ENCODE results near the gene NMT2. TPM values are rescaled to one million over a fixed set of nuclear protein-coding genes. Genes with fewer than 3 reads are reported as not detected.
A peak's percentile ranks its signal among the peaks of the same experiment; 100 is the strongest.
"Not testable (repeated sequence)": the region's sequence is repeated elsewhere in the genome, so short reads cannot be mapped to it uniquely, and the experiment has no call there.

NMT2 gene
- 10 to 100 TPM; 19.1 to 21.3 TPM for total RNA-seq
- long read RNA-seq, transcript NMT2-202 (12 exons, 2,907 nt) = major isoform, 8 of 21 reads
- long read RNA-seq, partial matches to known transcripts = 4 of 21 reads
- long read RNA-seq, other reads (novel, unspliced or antisense) = 8 of 21 reads

DNA sequence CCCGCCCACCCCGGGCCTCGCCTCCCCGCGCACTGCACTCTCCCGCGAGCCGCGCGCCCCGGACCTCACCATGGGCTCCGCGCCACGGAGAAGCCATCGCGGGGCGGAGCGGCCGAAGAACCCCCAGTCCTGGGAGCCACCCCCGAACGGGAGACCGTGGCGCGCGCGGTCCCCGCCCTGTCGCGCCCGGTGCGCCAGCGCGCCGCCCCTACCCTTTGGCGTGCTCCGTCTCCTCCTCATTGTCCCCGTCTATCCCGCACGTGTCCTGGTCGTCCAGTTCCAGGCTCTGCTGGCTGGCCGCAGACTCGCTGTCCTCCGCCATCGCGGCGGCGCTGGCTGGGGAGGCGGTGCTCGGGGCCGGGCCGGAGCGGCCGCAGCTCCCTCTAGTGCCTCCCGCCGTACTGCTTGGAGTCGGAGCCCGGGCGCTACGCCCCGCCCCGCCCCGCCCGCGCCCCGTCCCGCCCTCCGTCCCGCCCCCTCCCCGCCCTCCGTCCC is at the start of gene NMT2:
Gene NMT2 (minus strand): TSS at position 403 of the 495 bp plus-strand sequence. CDS start 81 bp downstream, at position 322.
- DNase-seq = peak; percentile 83 to 89

GRCh38 chr10:15216700-15217099 is 48.2 kb upstream of the NMT2 start:
- ATAC-seq = no peak
- intact Hi-C loops (cut with DNase I, micrococcal nuclease) = no loop called here
- DNase-seq = no peak

More for the DNA sequence above, at the start of gene NMT2:
- ATAC-seq = peak; percentile 83
- intact Hi-C loops (cut with DNase I, micrococcal nuclease) = no loop called here

- ATAC-seq = no peak
- intact Hi-C loops (cut with DNase I, micrococcal nuclease) = loop anchor here in 1 of 2 donors (5.0 kb wide), 1 partner anchor 158 kb away; the partner anchor contains the start of gene FAM171A1
- DNase-seq = no peak
Measured at GRCh38 chr10:15214237-15214636, 45.7 kb upstream of the NMT2 start.

DNA sequence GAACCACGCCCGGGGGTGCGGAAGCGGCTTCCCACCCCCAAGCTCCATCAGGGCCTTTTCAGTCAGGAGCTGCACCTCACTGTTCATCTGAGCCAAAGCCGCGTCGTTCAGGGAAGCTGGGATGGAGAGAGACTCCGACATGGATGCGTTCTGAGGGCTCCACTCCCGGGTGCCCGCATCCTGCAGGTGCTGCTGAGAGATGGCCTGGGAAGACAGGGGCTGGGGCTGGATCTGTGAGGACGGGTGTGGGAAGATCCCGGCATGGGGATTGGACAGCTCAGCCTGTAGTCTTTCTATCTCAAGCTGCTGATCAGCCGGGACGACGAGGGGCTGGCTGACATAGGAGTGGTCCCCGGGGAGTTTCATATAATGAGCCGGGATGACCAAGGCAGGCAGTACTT is 45.0 kb upstream of the NMT2 start:
- intact Hi-C loops (cut with DNase I, micrococcal nuclease) = loop anchor here in 1 of 2 donors (5.0 kb wide), 1 partner anchor 159 kb away; the partner anchor contains the start of gene FAM171A1
- no peak for ATAC-seq
- DNase-seq = no peak

DNA sequence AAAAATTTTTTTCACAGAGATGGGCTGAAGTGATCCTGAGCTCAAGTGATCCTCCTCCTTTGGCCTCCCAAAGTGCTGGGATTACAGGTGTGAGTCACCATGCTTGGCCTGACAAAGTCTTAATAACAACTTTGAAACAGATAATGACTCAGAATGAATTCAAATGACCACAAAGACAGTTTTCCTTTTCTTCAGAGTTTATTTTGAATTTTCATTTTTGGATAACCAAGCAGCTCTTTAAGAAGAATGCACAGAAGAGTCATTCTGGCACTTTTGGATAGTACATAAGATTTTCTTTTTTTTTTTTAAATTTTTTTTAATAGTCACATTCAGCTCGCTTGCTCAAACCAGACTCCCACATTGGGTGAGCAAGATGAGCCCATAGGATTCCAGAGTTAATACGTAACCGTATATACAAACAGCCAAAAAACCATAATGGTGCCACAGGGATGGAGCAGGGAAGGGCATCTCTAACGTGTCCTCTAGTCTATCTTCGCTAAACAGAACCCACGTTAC is 43.0 kb upstream of the NMT2 start:
- intact Hi-C loops (cut with DNase I, micrococcal nuclease) = loop anchor here in 1 of 2 donors (5.0 kb wide), 1 partner anchor 161 kb away; the partner anchor contains the start of gene FAM171A1
- no peak for ATAC-seq
- DNase-seq = no peak

DNA sequence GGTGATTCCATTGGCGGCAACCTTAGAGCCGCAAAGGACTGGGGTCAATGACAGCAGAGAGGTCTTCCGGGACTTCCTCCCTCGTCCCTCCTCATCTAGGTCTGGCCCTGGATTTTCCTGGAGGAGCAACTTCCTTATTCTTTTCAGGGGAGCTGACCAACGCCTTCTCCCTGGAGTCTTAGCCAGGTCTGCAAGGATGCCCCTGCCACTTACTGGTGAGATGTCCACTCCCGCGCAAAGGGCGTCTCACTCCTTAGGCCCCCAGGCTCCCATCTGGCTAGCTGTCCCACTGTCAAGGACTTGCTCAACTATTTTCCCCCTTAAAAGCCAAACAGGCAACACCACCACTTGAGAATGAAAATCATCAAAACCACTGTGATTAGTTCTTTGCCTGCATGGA is 42.0 kb upstream of the NMT2 start:
- DNase-seq = no peak
- no peak for ATAC-seq
- intact Hi-C loops (cut with DNase I, micrococcal nuclease) = loop anchor here in 1 of 2 donors (5.0 kb wide), 1 partner anchor 162 kb away; the partner anchor contains the start of gene FAM171A1

DNA sequence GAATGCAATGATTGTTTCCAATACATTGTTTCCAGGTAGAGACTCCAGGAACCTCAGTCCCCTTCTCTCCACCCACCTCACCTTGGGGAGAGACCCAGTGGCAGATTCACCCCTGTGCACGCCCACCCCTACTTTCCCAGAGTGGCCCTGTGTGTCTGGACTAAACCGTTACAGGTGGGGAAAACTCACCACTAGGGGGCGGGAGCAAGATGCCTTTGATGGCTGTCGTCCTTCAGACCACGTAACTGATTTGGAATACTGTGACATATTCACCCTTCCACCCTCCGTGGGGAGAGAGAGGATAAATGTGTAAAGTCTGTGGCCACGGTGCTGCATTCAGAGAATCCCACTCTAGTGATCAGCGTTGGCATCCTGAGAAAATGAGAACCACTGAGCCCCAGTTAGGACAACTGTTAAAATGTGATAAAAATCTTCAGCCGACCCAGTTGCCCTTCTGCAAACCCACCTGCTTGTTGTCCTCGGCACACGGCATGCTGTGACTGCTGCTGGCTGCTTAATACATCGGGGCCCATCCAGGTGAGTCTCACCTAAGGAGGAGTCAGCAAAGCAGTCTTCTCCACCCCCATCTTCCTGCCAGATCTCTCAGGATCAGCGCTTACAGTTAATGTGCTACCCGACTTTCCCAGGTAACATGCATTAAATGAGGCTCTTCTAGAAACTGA is 41.5 kb upstream of the NMT2 start:
- DNase-seq (peak; percentile 70 to 92), ATAC-seq (peak; percentile 87)
- intact Hi-C loops (cut with DNase I, micrococcal nuclease) = loop anchor here in 1 of 2 donors (5.0 kb wide), 1 partner anchor 162 kb away; the partner anchor contains the start of gene FAM171A1

GRCh38 chr10:15208221-15208620 is 39.7 kb upstream of the NMT2 start:
- intact Hi-C loops (cut with DNase I, micrococcal nuclease) = no loop called here
- ATAC-seq = no peak
- no peak for DNase-seq

- DNase-seq; ATAC-seq; intact Hi-C loops (cut with DNase I, micrococcal nuclease): not testable (repeated sequence)
Measured at GRCh38 chr10:15207410-15207809, 38.9 kb upstream of the NMT2 start.

- no peak for DNase-seq
- no peak for ATAC-seq
- intact Hi-C loops (cut with DNase I, micrococcal nuclease) = no loop called here
Measured at GRCh38 chr10:15202639-15203038, 34.1 kb upstream of the NMT2 start.

GRCh38 chr10:15202301-15202621 is 33.8 kb upstream of the NMT2 start:
- DNase-seq = peak in 1 of 2 donors; percentile 32
- intact Hi-C loops (cut with DNase I, micrococcal nuclease) = not testable (repeated sequence)
- peak; percentile 63 for ATAC-seq

DNA sequence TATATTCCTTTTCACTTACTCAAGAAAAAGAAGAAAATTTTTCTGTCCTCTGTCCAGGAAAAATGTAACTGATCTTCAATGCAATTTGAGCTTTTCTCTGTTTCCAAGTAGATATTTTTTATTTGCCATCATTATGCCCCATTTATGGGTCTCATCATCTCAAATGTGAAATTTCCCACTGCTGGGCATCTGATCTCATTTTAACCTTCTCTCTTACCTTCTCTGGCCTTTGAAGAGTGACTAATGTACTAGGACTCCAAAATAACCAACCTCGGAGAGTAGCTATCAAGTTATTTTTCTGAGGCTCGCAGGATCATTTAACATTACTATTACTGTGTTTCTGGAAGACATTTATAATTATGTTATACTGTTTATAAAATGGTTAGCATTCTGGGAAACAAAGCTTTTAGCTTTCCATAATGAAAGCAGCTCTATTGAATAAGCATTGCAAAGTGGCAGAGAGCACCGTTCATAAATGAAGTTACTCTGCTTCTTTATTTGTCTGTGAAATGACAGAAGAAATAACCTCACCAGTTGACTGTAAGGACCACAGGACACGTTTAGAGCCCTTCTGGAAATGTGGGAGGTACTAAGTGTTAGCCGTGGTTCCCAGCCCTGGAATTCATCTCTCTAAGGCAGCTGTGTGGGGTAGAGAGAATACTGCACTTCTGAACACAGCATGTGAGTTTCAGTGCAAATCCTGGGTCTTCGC is 33.3 kb upstream of the NMT2 start:
- no peak for DNase-seq
- no peak for ATAC-seq
- intact Hi-C loops (cut with DNase I, micrococcal nuclease) = no loop called here

GRCh38 chr10:15200626-15201025 is 32.1 kb upstream of the NMT2 start:
- DNase-seq (no peak), ATAC-seq (peak; percentile 80)
- intact Hi-C loops (cut with DNase I, micrococcal nuclease) = no loop called here

DNA sequence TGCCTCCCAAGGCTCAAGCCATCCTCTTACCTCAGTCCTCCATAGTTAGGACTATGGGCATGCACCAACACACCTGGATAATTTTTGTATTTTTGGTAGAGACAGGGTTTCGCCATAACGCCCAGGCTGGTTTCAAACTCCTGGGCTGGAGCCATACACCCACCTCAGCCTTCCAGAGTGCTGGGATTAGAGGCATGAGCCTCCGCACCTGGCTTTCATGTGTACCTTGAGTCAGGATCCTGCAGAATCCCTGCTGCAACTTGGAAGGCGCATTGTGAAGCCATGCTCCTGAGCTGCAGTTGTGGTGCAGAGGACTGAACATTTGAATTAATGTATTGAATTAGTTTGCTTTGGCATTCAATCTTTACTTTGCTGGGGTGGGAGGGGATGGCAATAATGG is 29.4 kb upstream of the NMT2 start:
- DNase-seq = no peak
- ATAC-seq = no peak
- intact Hi-C loops (cut with DNase I, micrococcal nuclease) = no loop called here

- DNase-seq (no peak), ATAC-seq (no peak)
- intact Hi-C loops (cut with DNase I, micrococcal nuclease) = no loop called here
Measured at GRCh38 chr10:15197276-15197675, 28.8 kb upstream of the NMT2 start.

GRCh38 chr10:15196021-15196834 is 27.7 kb upstream of the NMT2 start:
- ATAC-seq (no peak), DNase-seq (no peak)
- intact Hi-C loops (cut with DNase I, micrococcal nuclease) = no loop called here

DNA sequence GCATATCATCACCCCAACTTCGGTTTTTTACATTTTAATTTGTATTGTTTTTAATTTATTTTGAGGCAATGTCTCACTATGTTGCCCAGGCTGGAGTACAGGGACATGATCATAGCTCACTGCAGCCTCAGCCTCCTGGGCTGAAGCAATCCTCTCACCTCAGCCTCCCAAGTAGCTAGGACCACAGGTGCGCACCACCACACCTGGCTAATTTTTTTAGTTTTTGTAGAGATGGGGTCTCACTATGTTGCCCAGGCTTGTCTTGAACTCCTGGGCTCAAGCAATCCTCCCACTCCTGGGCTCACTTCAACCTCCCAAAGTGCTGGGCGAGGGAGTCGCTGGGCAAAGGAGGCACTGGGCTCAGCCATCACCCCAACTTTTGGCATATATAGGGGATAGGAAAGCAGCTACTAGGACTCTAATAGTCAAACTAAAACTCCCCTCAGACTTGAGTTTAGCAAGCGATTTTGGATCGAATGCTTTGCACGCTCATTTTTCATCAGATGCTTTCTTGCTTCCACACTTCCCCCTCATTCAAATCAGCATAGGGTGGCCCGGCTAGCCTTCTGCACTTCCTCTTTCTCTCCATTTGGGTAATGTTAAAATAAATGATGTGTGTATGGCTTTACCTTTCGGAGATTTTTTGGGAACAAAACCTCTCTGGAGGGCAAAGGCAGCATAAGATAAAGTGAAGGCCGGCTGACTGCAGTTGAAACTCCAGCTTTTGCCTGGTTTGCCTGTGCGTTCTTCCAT is 20.8 kb upstream of the NMT2 start:
- intact Hi-C loops (cut with DNase I, micrococcal nuclease) = no loop called here
- no peak for DNase-seq
- ATAC-seq = no peak

DNA sequence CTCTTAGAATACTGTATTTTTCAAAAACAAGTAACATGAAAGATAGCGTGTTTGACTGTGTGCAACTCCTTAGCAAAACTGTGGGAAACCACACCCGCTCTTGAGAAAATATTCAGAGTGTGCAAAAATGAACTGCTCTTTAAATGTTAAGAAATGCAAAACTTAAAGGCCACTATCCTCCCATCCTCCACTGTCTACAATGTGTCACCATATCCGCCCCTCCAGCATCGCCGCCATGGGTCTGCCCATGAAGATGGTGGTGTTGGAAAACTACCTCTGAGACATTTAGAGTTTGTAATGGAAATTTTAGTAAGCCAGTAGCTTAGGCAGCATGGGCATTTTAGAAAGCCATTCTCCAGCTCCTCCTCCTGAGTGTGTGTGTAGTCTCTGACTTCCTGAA is 20.1 kb upstream of the NMT2 start:
- ATAC-seq = no peak
- intact Hi-C loops (cut with DNase I, micrococcal nuclease) = no loop called here
- DNase-seq = no peak
